H1 (cell line): Measurements from ENCODE around the gene KIZ. TPM values are rescaled to one million over a fixed set of nuclear protein-coding genes. Genes with fewer than 3 reads are reported as not detected.

ENCODE experiments used
- ATF2 ChIP-seq: IDR thresholded peaks from 2 replicates; pipeline ENCODE4 v1.6.1; 2012; ENCODE audit warnings: low read length, inconsistent platforms
- TAF1 ChIP-seq: IDR thresholded peaks from 2 replicates; pipeline ENCODE4 v1.6.1; 2011; ENCODE audit warnings: mild to moderate bottlenecking, low read depth, low read length
- polyA plus RNA-seq, 7 experiments: library from polyadenylated mRNA; depleted of rRNA in 3 of 7; stranded (reverse) in 5 of 7; unstranded in 2 of 7; fragments of >200 nt in 5 of 7; fragments of 200-250 nt in 2 of 7; gene quantifications; 1 replicate in 5 of 7; 2 replicates in 1 of 7; 4 replicates in 1 of 7; pipeline versions ENCODE4 v1.2.1 to v1.2.3, GENCODE V29; 2011 to 2013; ENCODE audit warnings: missing spikeins in 2 of 7, mixed read lengths in 2 of 7
- total RNA-seq: library from RNA; stranded (reverse); fragmentation: NEBNext Ultra II Directional; extraction: Animal tissue kit (Norgen Biotek cat#: 25700); gene quantifications from 2 replicates; pipeline ENCODE4 v1.2.1, GENCODE V29; 2021

Gene KIZ
- total and polyA plus RNA-seq, 2 of the 8 experiments (the other 6 are each of a cell fraction or from before 2014, with no cell fraction given), result 13.0 to 51.7 TPM

DNA sequence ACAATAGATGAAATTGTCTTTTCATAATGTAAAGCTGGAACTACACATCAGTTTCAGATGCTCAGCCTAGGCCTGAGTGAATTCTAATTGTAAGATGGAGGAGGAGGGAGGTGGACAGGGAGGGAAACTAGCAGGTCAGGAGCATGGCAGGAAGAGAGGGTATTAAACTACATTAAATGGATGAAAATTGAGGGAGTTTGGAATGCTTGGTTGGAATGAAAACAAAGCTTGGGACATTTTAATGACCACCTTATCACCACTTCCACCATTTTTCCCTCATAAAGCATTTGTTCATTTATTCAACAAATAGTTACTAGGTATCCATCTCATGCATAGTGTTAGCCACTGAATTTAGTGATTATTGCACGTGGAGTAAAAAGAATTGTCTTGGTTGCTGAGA lies 65.0 kb downstream of the KIZ start (continued):
- TF ChIP-seq TAF1 (no peak), ATF2 (no peak)
